ENCODE data around the gene MDFI. TPM values are rescaled to one million over a fixed set of nuclear protein-coding genes. Genes with fewer than 3 reads are reported as not detected.

The MDFI gene
- total RNA-seq, 1 donor from 2014 or later: 94.7 TPM

DNA sequence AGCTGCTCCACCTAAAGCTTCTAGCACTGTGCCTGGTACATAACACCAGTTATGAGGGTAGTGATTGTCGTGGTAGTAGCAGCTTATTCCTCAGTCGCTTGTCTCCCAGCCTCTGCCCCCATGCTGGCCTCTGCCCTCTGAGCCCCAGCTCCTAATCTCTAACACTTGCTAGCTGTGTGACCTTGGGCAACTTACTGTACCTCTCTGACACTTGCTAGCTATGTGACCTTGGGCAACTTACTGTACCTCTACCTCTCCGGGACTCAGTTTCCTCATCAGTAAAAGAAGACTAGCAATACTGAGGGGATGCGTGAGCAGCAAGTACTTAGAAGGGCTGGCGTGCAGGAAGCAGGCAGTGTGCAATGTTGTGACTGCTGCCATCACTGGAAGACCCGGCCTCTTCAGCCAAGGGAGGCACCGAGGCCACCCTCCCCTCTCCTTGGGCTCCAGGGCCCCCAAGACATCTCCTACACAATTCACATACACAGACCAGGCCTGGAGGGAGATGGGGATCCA, 9.9 kb downstream of the MDFI start:
- Histone ChIP-seq H3K27me3 (no peaks in the 10 kb centered on the region), H3K27ac (no peak overlapping the region), H3K4me3 (no peak overlapping the region), H3K36me3 (no peaks in the 10 kb centered on the region), H3K4me1 (no peaks in the 10 kb centered on the region), H3K9me3 (no peaks in the 10 kb centered on the region)
- no peak for DNase-seq (ENCODE audit: low spot score in 2 of 2)
- intact Hi-C loops (cut with DNase I): no loop called here
- TF ChIP-seq, protein P1, sequence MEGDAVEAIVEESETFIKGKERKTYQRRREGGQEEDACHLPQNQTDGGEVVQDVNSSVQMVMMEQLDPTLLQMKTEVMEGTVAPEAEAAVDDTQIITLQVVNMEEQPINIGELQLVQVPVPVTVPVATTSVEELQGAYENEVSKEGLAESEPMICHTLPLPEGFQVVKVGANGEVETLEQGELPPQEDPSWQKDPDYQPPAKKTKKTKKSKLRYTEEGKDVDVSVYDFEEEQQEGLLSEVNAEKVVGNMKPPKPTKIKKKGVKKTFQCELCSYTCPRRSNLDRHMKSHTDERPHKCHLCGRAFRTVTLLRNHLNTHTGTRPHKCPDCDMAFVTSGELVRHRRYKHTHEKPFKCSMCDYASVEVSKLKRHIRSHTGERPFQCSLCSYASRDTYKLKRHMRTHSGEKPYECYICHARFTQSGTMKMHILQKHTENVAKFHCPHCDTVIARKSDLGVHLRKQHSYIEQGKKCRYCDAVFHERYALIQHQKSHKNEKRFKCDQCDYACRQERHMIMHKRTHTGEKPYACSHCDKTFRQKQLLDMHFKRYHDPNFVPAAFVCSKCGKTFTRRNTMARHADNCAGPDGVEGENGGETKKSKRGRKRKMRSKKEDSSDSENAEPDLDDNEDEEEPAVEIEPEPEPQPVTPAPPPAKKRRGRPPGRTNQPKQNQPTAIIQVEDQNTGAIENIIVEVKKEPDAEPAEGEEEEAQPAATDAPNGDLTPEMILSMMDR (IDR thresholded peaks at IDR 0.05): no peak

- Histone ChIP-seq H3K36me3 (no peaks in the 10 kb centered on the region), H3K9me3 (no peaks in the 10 kb centered on the region), H3K4me1 (no peaks in the 10 kb centered on the region), H3K27me3 (no peaks in the 10 kb centered on the region), H3K4me3 (no peak overlapping the region), H3K27ac (no peak overlapping the region)
- intact Hi-C loops (cut with DNase I): no loop called here
- DNase-seq (ENCODE audit: low spot score in 2 of 2): no peak
- TF ChIP-seq, protein P1 (IDR thresholded peaks at IDR 0.05): no peak
Measured at GRCh38 chr6:41648921-41649320, 10.7 kb downstream of the MDFI start.

- no peaks in the 10 kb centered on the region for H3K36me3 ChIP-seq
- no peak overlapping the region for H3K4me3 ChIP-seq
- TF ChIP-seq, protein P1 (IDR thresholded peaks at IDR 0.05): no peak
- DNase-seq (ENCODE audit: low spot score in 2 of 2): no peak
- H3K27ac ChIP-seq: no peak overlapping the region
- H3K4me1 ChIP-seq: no peaks in the 10 kb centered on the region
- intact Hi-C loops (cut with DNase I): no loop called here
- H3K27me3 ChIP-seq: no peaks in the 10 kb centered on the region
- H3K9me3 ChIP-seq: no peaks in the 10 kb centered on the region
Measured at GRCh38 chr6:41649596-41649995, 11.3 kb downstream of the MDFI start.

GRCh38 chr6:41650120-41650519, 11.9 kb downstream of the MDFI start:
- Histone ChIP-seq H3K36me3 (no peaks in the 10 kb centered on the region), H3K9me3 (no peaks in the 10 kb centered on the region), H3K4me1 (no peaks in the 10 kb centered on the region), H3K27ac (no peak overlapping the region), H3K4me3 (no peak overlapping the region), H3K27me3 (no peaks in the 10 kb centered on the region)
- TF ChIP-seq, protein P1 (IDR thresholded peaks at IDR 0.05): no peak
- no peak for DNase-seq (ENCODE audit: low spot score in 2 of 2)
- intact Hi-C loops (cut with DNase I): no loop called here

GRCh38 chr6:41651246-41651961, 13.1 kb downstream of the MDFI start:
- Histone ChIP-seq H3K36me3 (no peaks in the 10 kb centered on the region), H3K27me3 (no peaks in the 10 kb centered on the region), H3K9me3 (no peaks in the 10 kb centered on the region), H3K27ac (no peak overlapping the region), H3K4me3 (no peak overlapping the region), H3K4me1 (no peaks in the 10 kb centered on the region)
- TF ChIP-seq, protein P1 (IDR thresholded peaks at IDR 0.05): no peak
- intact Hi-C loops (cut with DNase I): no loop called here
- DNase-seq (ENCODE audit: low spot score in 2 of 2): no peak

Measured in ascending aorta (tissue), 2 donors.